Breast epithelium (tissue), 3 donors: ENCODE measurements around the gene PKD1L1.

Experiments
- CTCF ChIP-seq, 3 donors: fragments of 450-650 bp; IDR thresholded peaks; one replicate each; pipeline ENCODE4 v1.5.1; 2016 to 2017; ENCODE audit warnings: antibody characterized with exemption in 3 of 3, mild to moderate bottlenecking in 3 of 3, moderate library complexity in 3 of 3
- POLR2A ChIP-seq: fragments of 450-650 bp; IDR thresholded peaks from one replicate; pipeline ENCODE4 v1.6.1; 2016; ENCODE audit warnings: antibody characterized with exemption, mild to moderate bottlenecking, moderate library complexity
- POLR2AphosphoS5 ChIP-seq, 3 donors: sonication (generic); formaldehyde crosslinking; IDR thresholded peaks; one replicate each; pipeline ENCODE4 v1.6.1; 2017; ENCODE audit warnings: antibody characterized with exemption in 3 of 3

GRCh38 chr7:47914717-47915615 lies 33.3 kb downstream of the PKD1L1 start:
- TF ChIP-seq POLR2AphosphoS5 (IDR thresholded peaks at IDR 0.05) (no peak), CTCF (IDR thresholded peaks at IDR 0.05) (no peak), POLR2A (no peak)
